Neural crest cell (in vitro differentiated cells): ENCODE results near the gene RAB38. TPM values are rescaled to one million over a fixed set of nuclear protein-coding genes. Genes with fewer than 3 reads are reported as not detected.

Experiments
- DNase-seq: peaks from one replicate; pipeline ENCODE4 v3.0.0; 2021; ENCODE audit warnings: low read depth, mixed read lengths, low spot score
- H3K27ac Mint-ChIP-seq: one replicate; pipeline ENCODE4 v1.8.0; 2021; ENCODE audit warnings: mild to moderate bottlenecking, mixed read lengths; ENCODE audit not compliant: unreplicated experiment
- H3K27me3 Mint-ChIP-seq: 2 replicates; pipeline ENCODE4 v1.8.0; 2021; ENCODE audit warnings: low read depth, mild to moderate bottlenecking, mixed read lengths
- H3K36me3 Mint-ChIP-seq: 2 replicates; pipeline ENCODE4 v1.8.0; 2021; ENCODE audit warnings: low read depth, mild to moderate bottlenecking, mixed read lengths
- H3K4me1 Mint-ChIP-seq: 2 replicates; pipeline ENCODE4 v1.8.0; 2021; ENCODE audit warnings: mixed read lengths
- H3K4me3 Mint-ChIP-seq: one replicate; pipeline ENCODE4 v1.8.0; 2021; ENCODE audit warnings: mild to moderate bottlenecking, mixed read lengths
- H3K9me3 Mint-ChIP-seq: 2 replicates; pipeline ENCODE4 v1.8.0; 2021; ENCODE audit warnings: mixed read lengths
- total RNA-seq: library from RNA; stranded (reverse); gene quantifications from 2 replicates; pipeline ENCODE4 v1.2.1, GENCODE V29; 2021
- TF ChIP-seq, protein P1 (sequence below): fragments of 200-600 bp; sonication (generic); conservative IDR thresholded peaks from 2 replicates; pipeline ENCODE4 v1.5.0; 2021; ENCODE audit warnings: antibody characterized with exemption, mild to moderate bottlenecking

RAB38 gene
- total RNA-seq, 1 donor from 2014 or later, result 3.6 TPM

DNA sequence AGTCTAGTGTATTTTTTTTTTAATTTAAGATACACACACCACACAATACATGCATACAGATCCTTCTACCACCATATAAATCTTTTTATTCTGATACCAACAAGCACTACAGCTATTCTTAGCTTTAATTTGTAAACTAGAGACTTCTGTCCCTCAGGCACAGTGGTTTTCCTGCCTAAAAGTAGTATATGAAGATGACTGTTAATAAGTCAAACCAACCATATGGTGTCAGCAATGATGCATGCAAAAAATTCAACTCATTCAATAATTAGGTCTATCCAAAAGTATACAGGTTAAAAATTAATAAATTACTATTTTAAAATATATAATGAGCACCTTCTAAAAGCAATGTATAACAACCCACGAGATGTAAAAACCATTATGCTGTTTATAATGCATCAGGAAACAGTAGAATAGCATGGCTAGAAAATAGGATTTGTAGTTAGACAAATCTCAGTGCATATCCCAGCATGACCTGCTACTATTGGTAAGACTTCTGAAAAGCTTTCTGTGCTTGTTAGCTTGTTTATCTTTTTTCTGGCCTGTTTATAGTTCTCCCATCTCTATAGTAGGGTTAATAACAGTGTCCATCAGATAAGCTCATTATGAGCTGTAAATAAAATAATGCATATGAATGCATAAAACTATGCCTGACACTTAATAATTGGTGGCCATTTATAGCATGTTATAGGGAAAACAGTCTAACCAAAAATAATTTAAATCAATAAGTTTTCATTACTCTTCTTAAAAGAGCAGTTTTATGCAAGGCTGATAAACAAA, 10.2 kb downstream of the RAB38 start:
- Mint-ChIP-seq H3K36me3 (no peaks in the 10 kb centered on the region), H3K27me3 (no peaks in the 10 kb centered on the region), H3K9me3 (peaks cover 10% of the 10 kb centered on the region), H3K4me3 (no peak overlapping the region), H3K4me1 (no peaks in the 10 kb centered on the region), H3K27ac (no peak overlapping the region)
- DNase-seq, result no peak
- TF ChIP-seq, protein P1, sequence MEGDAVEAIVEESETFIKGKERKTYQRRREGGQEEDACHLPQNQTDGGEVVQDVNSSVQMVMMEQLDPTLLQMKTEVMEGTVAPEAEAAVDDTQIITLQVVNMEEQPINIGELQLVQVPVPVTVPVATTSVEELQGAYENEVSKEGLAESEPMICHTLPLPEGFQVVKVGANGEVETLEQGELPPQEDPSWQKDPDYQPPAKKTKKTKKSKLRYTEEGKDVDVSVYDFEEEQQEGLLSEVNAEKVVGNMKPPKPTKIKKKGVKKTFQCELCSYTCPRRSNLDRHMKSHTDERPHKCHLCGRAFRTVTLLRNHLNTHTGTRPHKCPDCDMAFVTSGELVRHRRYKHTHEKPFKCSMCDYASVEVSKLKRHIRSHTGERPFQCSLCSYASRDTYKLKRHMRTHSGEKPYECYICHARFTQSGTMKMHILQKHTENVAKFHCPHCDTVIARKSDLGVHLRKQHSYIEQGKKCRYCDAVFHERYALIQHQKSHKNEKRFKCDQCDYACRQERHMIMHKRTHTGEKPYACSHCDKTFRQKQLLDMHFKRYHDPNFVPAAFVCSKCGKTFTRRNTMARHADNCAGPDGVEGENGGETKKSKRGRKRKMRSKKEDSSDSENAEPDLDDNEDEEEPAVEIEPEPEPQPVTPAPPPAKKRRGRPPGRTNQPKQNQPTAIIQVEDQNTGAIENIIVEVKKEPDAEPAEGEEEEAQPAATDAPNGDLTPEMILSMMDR, result no peak

- H3K27ac Mint-ChIP-seq, result no peak overlapping the region
- TF ChIP-seq, protein P1, result no peak
- peaks cover 14% of the 10 kb centered on the region for H3K9me3 Mint-ChIP-seq
- no peak for DNase-seq
- H3K4me3 Mint-ChIP-seq, result no peak overlapping the region
- H3K4me1 Mint-ChIP-seq, result no peaks in the 10 kb centered on the region
- H3K27me3 Mint-ChIP-seq, result no peaks in the 10 kb centered on the region
- H3K36me3 Mint-ChIP-seq, result no peaks in the 10 kb centered on the region
Measured at GRCh38 chr11:88164320-88164719, 10.9 kb downstream of the RAB38 start.

DNA sequence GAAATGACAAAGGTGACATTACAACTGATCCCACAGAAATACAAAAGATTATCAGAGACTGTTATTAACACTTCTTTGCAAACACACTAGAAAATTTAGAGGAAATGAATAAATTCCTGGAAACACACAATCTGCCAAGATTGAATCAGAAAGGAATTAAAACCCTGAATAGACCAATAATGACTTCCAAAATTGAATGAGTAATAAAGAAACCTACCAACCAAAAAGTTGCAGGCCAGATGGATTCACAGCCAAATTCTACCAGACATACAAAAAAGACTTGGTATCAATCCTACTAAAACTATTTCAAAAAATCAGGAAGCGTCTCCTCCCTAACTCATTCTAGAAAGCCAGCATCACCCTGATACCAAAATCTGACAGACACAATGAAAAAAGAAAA, 17.2 kb downstream of the RAB38 start:
- TF ChIP-seq, protein P1, result no peak
- H3K4me3 Mint-ChIP-seq, result no peak overlapping the region
- no peaks in the 10 kb centered on the region for H3K27me3 Mint-ChIP-seq
- no peak overlapping the region for H3K27ac Mint-ChIP-seq
- no peaks in the 10 kb centered on the region for H3K4me1 Mint-ChIP-seq
- H3K36me3 Mint-ChIP-seq, result peaks cover 9% of the 10 kb centered on the region
- peaks cover 38% of the 10 kb centered on the region for H3K9me3 Mint-ChIP-seq
- DNase-seq, result no peak

GRCh38 chr11:88157370-88157769, 17.9 kb downstream of the RAB38 start:
- Mint-ChIP-seq H3K9me3 (peaks cover 34% of the 10 kb centered on the region), H3K4me3 (no peak overlapping the region), H3K27ac (no peak overlapping the region), H3K36me3 (peaks cover 9% of the 10 kb centered on the region), H3K27me3 (no peaks in the 10 kb centered on the region), H3K4me1 (peaks cover 1% of the 10 kb centered on the region)
- DNase-seq, result no peak
- TF ChIP-seq, protein P1, result no peak

- no peak overlapping the region for H3K4me3 Mint-ChIP-seq
- TF ChIP-seq, protein P1, result no peak
- peaks cover 11% of the 10 kb centered on the region for H3K9me3 Mint-ChIP-seq
- peaks cover 6% of the 10 kb centered on the region for H3K4me1 Mint-ChIP-seq
- peaks cover 6% of the 10 kb centered on the region for H3K36me3 Mint-ChIP-seq
- no peak for DNase-seq
- no peak overlapping the region for H3K27ac Mint-ChIP-seq
- H3K27me3 Mint-ChIP-seq, result no peaks in the 10 kb centered on the region
Measured at GRCh38 chr11:88152381-88152780, 22.9 kb downstream of the RAB38 start.
